Epidermal melanocyte (primary cell): ENCODE results near the gene CKAP2L.

Experiments
- DNase-seq: peaks from one replicate; pipeline ENCODE4 v3.0.0; 2011; ENCODE audit warnings: low spot score; ENCODE audit not compliant: insufficient read length

The CKAP2L gene, protein sequence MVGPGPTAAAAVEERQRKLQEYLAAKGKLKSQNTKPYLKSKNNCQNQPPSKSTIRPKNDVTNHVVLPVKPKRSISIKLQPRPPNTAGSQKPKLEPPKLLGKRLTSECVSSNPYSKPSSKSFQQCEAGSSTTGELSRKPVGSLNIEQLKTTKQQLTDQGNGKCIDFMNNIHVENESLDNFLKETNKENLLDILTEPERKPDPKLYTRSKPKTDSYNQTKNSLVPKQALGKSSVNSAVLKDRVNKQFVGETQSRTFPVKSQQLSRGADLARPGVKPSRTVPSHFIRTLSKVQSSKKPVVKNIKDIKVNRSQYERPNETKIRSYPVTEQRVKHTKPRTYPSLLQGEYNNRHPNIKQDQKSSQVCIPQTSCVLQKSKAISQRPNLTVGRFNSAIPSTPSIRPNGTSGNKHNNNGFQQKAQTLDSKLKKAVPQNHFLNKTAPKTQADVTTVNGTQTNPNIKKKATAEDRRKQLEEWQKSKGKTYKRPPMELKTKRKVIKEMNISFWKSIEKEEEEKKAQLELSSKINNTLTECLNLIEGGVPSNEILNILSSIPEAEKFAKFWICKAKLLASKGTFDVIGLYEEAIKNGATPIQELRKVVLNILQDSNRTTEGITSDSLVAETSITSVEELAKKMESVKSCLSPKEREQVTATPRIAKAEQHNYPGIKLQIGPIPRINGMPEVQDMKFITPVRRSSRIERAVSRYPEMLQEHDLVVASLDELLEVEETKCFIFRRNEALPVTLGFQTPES

DNA sequence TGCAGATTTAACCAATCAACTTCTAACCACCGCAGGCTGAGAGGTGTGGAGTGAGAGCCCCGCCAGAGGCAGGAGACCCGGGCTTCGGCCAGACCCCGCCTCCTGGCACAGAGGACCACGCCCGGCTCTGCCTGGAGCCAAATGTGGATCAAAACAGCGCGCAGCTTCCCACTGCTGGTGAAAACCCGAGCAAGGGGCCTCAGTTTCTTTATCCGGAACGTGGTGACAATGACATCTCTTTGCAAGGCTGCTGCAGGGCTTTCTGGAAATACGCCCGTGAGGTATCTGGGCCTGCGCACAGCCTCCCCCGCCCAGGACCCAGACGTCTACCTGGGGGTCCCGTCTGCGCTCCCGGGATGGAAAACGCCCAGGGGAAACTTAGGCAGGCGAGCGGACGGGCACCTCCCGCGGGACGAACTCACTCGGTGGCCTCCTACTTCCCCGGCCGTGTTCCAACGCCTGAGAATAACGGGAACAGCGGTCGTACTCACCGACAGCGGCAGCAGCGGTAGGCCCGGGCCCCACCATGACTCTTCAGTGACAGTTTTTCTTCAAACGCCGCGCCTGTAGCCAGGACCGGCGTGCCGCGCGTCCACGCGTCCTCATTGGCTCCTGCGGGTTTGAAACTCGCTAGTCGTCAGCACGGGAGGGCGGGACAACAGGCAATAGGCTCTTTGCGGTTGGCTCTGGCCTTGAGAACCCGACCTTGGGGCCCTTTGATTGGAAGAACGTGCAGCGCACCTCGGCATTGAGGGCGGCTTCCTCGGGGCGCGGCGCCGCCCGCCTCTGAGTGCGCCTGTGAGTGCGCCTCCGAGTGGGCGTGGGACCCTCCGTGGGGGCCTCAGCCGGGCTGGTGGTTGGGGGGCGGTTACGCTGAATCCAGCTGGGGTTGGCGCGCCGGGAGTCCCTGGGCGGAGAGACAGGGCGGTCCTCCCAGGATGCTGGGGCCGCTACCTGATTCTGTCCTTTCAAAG, at the start of gene CKAP2L:
Gene CKAP2L, minus strand, starts transcription at position 539 of the 974 bp plus-strand sequence. Its CDS starts 11 bp downstream, at position 528.
- peak; percentile 97 for DNase-seq

DNA sequence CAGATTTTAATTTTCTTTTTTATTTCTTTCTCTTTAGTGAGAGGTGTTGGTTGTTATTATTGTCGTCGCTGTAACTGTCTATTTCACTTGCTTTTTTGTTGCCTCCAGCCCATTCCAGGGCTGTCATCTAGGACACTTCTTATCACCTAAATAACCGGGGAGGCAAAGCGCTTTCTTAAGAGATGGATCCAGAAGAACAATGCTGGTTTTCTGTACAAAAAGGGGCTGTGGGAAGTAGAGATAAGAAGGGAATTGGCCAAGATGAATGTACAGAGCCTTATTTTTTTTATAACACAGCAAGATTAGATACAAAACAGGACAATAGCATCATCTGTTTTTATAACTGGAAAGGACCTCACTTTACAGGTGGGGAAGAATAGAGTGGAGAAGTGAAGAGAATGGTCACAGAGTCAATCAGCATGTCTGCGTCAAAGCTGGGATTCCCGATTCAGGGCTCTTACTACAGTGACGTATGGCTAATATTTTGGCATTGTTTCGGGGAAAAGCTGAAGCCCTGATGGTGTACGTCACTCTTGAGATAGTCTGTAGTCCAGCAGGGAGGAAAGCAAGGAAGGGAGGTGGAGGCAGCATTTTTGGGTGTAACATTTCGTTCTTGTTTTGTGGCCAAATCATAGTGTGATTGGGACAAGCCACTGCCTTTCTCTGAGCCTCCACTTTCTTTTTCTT, 49.0 kb upstream of the CKAP2L start:
- DNase-seq: no peak

DNA sequence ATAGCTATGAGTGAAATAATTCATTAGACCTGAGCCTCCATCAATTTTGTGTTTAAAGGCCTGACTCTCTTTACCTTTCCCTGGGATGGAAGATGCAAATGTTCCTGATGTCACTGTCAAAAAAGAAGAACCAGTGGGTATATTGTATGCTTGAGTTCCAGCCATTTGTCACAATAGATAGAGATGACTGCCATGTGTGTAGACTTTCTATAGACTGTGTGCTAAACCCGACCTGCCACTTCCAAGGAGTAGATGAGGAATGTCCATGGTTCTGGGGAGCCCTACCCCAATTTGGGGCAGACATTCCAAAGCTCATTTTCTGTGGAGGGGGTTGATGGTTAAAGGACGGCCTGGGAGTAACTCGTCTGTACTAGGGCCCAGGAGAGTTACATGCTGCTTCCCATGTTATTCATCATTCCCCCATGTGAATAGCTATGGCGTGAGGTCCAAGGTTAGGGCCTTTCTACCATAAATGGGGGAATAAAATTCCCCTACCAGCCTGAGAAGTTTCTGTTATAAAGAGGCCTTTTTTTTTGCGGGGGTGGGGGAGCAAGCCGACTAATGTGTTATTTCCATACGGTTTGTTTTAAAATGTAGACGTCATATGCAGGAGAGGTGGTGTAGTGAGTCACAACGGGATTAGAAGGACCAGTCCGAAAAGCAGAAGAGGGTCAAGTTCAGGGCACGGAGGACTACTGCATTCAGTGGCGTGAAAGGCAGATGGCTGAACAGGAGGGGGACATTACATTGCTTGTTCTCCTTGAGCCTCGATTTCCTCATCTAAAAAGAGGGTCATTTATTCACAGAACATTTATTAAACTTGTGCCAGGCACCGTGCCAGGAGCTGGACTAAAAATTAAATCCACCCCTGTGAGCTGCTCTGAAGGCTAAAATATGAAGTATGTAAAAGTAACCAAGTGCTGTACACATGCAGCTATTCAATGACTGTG, 48.2 kb upstream of the CKAP2L start:
- DNase-seq: no peak

DNA sequence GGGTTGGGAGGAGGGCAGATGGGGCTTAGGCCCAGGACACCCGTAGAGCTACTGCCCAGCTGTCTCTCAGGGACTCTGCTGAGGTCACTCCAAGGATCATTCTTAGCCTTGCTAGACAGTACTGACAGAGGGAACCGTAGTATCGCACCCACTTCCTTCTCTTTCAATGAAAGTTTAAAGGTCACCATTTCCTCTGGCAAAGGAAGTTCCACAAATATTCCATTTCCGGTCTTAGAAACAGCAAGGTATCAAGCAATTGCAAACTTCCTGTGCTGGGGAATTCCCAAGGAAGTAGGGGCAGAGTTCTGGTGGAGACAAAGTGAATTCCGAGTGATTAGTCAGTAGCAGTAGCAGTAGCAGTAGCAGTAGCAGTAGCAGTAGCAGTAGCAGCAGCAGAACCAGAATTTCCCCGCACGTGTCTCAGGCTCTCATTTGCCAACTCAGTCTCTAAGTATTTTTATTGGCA, 47.5 kb upstream of the CKAP2L start:
- DNase-seq: no peak

DNA sequence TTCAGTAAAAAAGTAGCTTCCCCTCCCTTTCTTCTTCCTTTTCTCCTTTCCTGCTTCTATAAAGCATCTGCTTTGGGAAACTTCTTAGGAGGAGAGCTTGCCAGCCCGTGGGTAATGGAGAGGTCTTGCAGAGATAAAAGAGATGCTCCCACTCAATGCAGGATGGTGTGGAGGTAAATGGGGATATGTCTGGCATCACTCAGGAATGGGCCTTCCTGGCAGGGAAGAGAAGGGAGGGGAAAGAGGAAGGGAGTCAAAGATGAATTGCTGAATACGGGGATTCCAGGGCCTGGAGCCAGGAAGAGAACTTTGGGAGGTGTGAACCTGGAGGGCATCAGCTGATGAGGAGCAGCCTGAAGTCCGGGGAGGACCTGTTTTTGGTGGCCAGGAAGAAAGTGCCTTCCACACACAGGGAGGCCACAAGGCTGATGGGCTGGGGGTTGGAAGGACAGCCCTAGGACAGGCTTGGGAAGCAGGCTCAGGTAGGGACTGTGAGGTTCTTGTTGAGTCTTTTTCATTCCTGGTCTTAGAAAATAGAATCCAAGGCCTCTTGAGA, 46.9 kb upstream of the CKAP2L start:
- no peak for DNase-seq

DNA sequence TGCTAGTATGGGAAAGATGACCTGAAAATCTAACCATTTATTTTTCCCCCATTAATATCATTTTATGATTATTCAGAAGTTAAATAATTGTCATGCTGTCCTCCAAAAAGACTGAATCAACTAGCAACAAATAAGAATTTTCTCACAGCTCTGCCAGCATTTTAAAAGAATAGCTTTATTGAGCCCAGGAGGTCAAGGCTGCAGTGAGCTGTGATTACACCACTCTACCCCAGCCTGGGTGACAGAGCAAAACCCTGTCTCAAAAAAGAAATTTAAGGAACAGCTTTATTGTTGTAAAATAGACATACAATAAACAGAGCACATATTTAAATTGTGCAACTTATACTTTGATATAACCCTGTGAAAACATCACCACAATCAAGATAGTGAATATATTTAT, 44.7 kb upstream of the CKAP2L start:
- DNase-seq: no peak

DNA sequence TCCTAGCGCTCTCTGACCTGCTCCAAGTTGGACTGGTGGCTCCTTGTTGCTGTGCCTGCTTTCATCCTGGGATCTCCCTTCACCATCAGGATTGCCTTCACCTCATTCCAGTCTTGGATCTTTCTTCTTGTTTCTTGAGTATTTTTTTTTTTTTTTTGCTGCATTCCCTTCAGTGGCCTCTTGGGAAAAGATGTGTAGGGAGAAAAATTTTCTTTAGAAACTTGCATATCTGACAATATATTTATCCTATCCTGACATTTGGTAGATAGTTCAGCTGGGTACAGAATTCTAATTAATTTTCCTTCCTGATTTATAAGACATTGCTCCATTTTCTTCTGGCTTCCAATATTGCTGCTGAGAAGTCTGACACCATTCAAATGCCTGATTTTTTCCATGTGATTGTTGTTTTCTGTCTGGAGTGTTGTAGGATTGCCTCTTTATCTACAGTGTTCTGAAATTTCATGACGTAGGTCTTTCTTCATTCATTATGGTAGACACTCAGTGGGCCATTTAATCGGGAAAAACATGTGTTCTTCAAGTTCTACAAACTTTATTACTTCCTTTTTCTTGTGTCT, 42.9 kb upstream of the CKAP2L start:
- no peak for DNase-seq

DNA sequence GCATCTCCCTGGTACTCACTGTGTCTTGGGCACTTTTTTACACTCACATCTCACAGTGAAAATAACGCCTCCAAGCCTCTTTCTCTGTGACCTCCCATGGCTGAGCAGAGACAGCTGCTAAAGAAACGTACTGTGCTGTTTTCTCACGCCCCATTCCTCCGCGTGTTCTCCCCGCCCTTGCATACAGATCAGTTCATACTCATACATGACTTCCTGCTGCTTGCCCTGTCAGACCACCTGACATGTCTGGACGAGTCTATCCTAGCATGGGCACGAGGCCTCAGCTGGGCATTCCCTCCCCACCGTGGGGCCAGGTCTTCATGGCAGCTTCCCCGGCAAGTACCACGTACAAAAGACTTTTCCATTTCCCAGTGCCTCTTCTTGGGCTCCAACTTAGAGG, 41.1 kb upstream of the CKAP2L start:
- DNase-seq: no peak

DNA sequence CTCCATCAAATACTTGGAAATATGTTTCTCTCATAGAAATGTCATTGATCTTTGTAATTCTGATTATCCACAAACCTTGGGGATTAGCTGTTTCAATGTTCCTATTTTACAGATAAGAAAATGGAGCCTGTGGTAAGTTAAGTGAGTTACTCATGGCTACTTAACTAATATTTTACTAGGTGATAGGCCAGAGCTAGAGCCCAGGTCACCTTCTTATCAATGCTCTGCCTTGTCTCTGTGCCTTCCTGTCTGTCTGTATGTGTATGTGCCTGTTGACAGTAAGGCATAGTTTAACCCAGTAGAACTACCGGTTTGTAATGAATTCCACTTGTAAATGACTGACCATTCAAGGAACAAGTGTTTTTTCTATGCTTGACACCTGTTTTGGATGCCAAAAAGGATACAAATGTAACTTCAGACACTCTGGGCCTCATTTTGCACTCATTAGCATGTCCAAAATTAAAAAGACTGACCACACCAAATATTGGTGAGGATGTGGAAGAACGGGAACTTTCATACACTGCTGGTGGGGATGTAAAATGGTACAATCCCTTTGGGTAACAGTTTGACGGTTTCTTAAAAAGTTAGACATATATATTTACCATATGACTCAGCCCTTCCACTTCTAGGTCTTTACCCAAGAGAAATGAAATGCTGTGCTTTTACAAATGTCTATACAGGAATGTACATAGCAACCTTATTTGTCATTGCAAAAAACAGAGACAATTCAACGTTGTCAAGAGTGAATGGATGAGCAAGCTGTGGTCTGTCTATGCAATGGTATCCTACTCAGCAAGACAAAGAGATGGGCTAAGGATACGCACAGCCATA, 39.5 kb upstream of the CKAP2L start:
- no peak for DNase-seq

DNA sequence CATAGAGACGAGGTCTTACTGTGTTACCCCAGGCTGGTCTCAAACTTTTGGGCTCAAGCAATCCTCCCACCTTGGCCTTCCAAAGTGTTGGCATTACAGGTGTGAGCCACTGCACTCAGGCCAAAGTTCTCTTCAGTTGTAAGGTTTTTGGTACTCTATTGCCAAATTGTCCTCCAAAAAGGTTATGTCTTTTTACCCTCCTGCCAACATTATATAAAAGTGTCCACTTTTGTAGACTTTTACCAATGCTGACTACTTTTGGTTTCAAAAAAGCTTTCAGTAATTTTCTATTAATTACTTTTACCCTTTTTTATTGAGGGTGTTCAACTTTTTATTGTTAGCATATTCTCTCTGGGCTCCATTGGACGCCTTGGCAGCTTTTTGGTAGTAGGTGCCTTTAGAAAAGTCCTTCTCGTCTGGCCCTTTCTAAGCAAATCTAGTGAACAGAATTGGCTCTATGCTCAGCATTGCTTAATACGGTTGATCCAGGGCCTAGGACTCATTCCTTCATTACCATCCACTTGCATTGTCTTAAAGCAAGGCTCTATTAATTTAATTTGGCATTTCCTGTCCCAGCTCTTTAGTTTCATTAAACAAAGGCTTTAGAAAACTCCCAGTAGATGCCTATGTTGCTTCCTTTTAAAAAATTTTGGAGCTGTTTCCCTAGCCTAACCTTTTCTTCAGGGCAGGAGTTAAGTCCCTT, 36.6 kb upstream of the CKAP2L start:
- no peak for DNase-seq

DNA sequence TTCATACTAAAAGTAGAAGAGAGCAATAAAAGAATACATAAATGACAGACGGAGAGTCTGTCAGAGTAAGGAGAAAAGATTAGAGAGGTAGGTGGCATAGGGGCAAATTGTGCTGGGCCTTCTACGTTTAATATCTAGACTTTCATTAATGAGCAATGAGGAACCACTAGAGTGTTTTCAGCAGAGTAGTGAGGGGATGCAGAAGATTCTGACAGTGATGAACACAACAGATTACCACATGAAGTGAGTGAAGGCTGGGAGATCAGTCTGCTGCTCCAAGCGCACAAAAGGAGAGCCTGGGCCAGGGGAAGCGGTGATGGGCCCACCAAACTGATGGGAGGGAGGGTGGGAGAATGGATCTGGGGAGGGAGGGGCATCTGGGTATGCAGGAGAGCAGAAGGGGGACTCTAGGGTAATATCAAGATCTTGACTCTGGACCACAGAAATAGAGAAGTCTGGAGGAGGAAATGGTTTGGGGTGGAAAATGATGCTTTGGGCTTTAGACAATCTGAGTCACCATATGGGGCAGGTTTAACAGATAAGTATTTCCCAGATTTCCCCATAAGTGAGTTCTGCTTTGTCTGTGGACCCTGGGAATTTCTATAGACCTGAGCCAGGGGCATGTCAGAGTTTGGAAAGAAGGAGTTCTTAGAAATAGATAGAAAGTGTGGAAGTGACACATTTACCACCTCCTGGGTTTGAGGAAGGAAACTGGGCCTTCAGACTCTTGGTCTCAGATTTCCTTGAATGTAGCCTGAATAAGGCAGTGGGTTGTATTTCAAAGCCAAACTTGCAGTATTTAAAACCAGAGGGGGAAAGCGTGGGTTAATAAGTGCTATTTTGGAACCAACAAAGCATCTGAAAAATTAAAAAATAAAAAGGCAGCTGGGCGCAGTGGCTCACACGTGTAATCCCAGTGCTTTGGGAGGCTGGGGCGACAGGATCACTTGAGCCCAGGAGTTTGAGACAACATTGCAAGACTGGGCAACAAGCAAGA, 34.9 kb upstream of the CKAP2L start:
- no peak for DNase-seq

DNA sequence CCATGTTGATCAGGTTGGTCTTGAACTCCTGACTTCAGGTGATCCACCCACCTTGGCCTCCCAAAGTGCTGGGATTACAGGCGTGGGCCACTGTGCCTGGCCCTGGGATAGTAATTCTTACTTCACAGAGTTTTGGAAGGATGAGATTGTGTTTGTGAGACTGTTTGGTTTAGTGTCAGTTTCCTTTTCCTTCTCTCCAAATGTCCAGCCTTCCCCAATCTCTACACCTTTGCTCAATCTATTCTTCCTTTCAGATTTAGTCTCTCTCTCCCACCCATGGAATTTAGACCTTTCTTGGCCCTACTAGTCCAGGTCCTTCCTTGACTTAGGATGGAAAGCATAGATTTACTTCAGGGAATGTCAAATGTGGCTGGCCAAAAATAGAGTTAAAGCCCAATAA, 32.1 kb upstream of the CKAP2L start:
- no peak for DNase-seq

DNA sequence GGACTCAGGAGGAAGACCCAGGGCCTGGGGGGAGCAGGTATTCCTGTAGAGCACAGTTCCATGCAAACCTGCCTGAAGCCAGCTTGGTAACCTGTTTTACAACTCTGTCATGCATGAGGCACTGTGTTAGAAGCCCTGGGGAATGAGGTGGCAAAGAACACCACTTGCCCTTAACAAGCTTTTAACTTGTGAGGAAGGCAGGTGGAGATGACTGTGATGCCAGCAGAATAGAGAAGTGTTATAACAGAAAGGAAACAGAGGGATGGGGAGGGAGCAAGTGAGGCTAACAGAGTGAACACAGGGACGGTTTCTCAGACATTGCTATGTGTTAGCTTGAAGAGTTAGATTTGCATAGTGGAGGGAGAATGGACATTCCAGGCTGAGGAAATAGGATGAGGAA, 31.4 kb upstream of the CKAP2L start:
- no peak for DNase-seq

DNA sequence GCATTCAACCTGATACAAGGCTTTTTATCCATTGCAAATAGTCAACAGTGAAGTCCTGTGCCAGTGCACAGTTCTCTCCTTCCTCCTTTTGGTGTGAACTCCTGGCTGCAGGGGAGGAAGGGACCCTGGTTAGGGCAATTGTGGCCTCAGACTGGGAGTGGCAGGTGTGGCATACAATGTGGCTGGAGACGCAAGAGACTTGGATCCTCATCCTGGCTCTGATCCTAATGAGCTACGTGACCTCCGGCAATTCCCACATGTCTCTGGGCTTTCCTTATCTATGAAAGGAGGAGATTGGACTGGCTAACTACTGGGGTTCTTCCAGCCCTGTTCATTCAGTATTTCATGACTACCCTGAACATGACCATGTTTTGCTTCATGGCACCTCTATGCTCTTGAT, 30.4 kb upstream of the CKAP2L start:
- DNase-seq: no peak

DNA sequence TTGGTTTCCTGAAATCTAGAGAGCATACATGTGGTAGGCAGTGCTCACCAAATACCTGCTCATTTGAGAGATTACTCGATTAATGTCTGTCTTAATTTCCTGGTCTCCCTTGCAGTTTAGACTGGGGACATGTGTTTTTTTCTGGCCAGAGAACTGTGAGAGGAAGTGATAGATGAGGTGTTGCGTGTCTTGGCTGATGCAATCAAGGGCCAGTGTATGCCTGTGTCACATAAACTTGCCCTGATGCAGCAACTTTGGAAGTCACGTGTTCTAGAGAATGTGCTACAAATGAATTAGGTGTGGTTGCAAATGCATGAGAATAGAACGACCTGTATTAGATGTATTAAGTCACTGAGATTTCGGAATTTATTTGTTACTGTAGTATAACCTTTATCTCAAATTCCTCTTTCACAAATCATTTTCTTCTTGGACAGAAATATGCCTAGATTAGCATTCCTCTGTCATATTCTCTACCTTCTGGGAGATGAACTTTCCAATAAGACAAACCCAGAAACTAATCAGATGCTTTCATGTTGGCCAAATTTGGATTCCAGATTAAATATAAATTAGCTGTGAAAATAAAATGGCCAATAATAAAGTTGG, 29.8 kb upstream of the CKAP2L start:
- no peak for DNase-seq

DNA sequence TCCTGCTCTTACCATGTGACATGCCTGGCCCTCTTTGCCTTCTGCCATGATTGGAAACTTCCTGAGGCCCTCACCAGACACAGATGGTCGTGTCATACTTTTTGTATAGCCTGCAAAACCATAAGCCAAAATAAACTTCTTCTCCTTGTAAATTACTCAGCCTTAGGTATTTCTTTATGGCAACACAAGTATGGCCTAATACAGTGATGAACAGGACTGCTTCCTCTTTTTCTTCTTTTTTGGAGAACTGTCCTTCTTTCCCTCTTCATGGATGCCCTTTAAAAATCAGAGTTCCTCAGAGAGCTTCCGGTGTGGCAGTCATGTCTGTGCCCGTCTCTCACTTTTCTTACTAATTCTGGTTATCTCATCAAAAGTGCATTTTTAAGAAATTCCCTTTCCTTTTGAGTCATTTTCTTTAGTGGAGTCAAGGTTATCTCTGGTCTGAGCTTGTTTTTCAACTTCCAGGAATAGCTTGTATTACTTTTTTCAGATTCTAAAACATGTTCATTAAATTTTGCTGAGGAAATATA, 29.1 kb upstream of the CKAP2L start:
- no peak for DNase-seq
